Neural cell (in vitro differentiated cells): Measurements from ENCODE around the gene RHBDF2. TPM values are rescaled to one million over a fixed set of nuclear protein-coding genes. Genes with fewer than 3 reads are reported as not detected.

ENCODE experiments used
- H2AFZ ChIP-seq: fragments of 200-600, 300-800 bp; sonication (generic), shearing (Covaris generic); 2 replicates; pipeline ENCODE4 v1.6.0; 2014; ENCODE audit warnings: low read depth, mild to moderate bottlenecking, antibody characterized with exemption, low read length, moderate library complexity
- H3F3A ChIP-seq: fragments of 200-600 bp; shearing (Covaris generic); 2 replicates; pipeline ENCODE4 v1.6.1; 2016; ENCODE audit warnings: mild to moderate bottlenecking, moderate library complexity, mixed read lengths, antibody characterized with exemption, low read length; ENCODE audit not compliant: insufficient read depth, poor library complexity, severe bottlenecking
- H3K27ac ChIP-seq: fragments of 200-600, 300-800 bp; sonication (generic), shearing (Covaris generic); 2 replicates; pipeline ENCODE4 v1.5.1; 2014; ENCODE audit warnings: mild to moderate bottlenecking, low read length, moderate library complexity
- H3K27me3 ChIP-seq: fragments of 300-800, 200-600 bp; sonication (generic), shearing (Covaris generic); 2 replicates; pipeline ENCODE4 v1.6.0; 2014; ENCODE audit warnings: mild to moderate bottlenecking, low read depth, low read length, moderate library complexity; ENCODE audit not compliant: insufficient read depth
- H3K36me3 ChIP-seq: fragments of 300-800, 200-600 bp; sonication (generic), shearing (Covaris generic); 2 replicates; pipeline ENCODE4 v1.5.1; 2014; ENCODE audit warnings: mild to moderate bottlenecking, antibody characterized with exemption, low read length, moderate library complexity; ENCODE audit not compliant: insufficient read depth
- H3K4me2 ChIP-seq: fragments of 300-800, 200-600 bp; sonication (generic), shearing (Covaris generic); 2 replicates; pipeline ENCODE4 v1.6.0; 2014; ENCODE audit warnings: mild to moderate bottlenecking, low read length
- H3K4me3 ChIP-seq: fragments of 300-800, 200-600 bp; sonication (generic), shearing (Covaris generic); 2 replicates; pipeline ENCODE4 v1.5.1; 2014; ENCODE audit warnings: mild to moderate bottlenecking, low read length, moderate library complexity
- H3K79me2 ChIP-seq: fragments of 200-600 bp; shearing (Covaris generic); replicated peaks from 2 replicates; pipeline ENCODE4 v1.6.0; 2014; ENCODE audit warnings: mild to moderate bottlenecking, low read length, moderate library complexity; ENCODE audit not compliant: insufficient read depth
- H3K9ac ChIP-seq: fragments of 300-800, 200-600 bp; sonication (generic), shearing (Covaris generic); 2 replicates; pipeline ENCODE4 v1.6.1; 2016; ENCODE audit warnings: mild to moderate bottlenecking, low read length, mixed read lengths
- H3K9me2 ChIP-seq: fragments of 200-600 bp; shearing (Covaris generic); 2 replicates; pipeline ENCODE4 v1.6.1; 2016; ENCODE audit warnings: mild to moderate bottlenecking, low read length, mixed read lengths; ENCODE audit not compliant: insufficient read depth
- H3K9me3 ChIP-seq: fragments of 200-600, 300-800 bp; sonication (generic), shearing (Covaris generic); 2 replicates; pipeline ENCODE4 v1.6.1; 2016; ENCODE audit warnings: mild to moderate bottlenecking, mixed run types, low read length, moderate library complexity, mixed read lengths
- H4K20me1 ChIP-seq: fragments of 200-600 bp; shearing (Covaris generic); 2 replicates; pipeline ENCODE4 v1.6.1; 2016; ENCODE audit warnings: mild to moderate bottlenecking, mixed run types; ENCODE audit not compliant: insufficient read depth
- EP300 ChIP-seq: fragments of 450-650 bp; conservative IDR thresholded peaks from 2 replicates; pipeline ENCODE4 v1.6.1; 2014; ENCODE audit warnings: antibody characterized with exemption, mild to moderate bottlenecking, moderate library complexity; ENCODE audit not compliant: poor library complexity, severe bottlenecking
- EZH2 ChIP-seq: fragments of 200-600, 300-800 bp; shearing (Covaris generic), sonication (generic); IDR thresholded peaks from 2 replicates; pipeline ENCODE4 v1.6.1; 2014; ENCODE audit warnings: antibody characterized with exemption, low read length, borderline replicate concordance, mild to moderate bottlenecking; ENCODE audit not compliant: insufficient read depth, poor library complexity, severe bottlenecking
- MXI1 ChIP-seq: fragments of 450-650 bp; conservative IDR thresholded peaks from 2 replicates; pipeline ENCODE4 v1.6.1; 2014; ENCODE audit warnings: antibody characterized with exemption, mild to moderate bottlenecking; ENCODE audit not compliant: poor library complexity, severe bottlenecking
- POLR2AphosphoS5 ChIP-seq: IDR thresholded peaks from 2 replicates; pipeline ENCODE4 v1.6.1; 2012
- RAD21 ChIP-seq: fragments of 450-650 bp; conservative IDR thresholded peaks from 2 replicates; pipeline ENCODE4 v1.6.1; 2014; ENCODE audit warnings: antibody characterized with exemption, mild to moderate bottlenecking, moderate library complexity
- SMC3 ChIP-seq: fragments of 450-650 bp; conservative IDR thresholded peaks from 2 replicates; pipeline ENCODE4 v1.6.1; 2014; ENCODE audit warnings: antibody characterized with exemption, mild to moderate bottlenecking, moderate library complexity; ENCODE audit not compliant: poor library complexity
- TAF1 ChIP-seq: IDR thresholded peaks from 2 replicates; pipeline ENCODE4 v1.6.1; 2012; ENCODE audit warnings: low read depth
- polyA plus RNA-seq: library from polyadenylated mRNA; depleted of rRNA; stranded (reverse); fragments of >200 nt; gene quantifications from 2 replicates; pipeline ENCODE4 v1.2.3, GENCODE V29; 2014
- TF ChIP-seq, protein P1 (sequence below): fragments of 450-650 bp; IDR thresholded peaks from 2 replicates; pipeline ENCODE4 v1.5.1; 2014; ENCODE audit warnings: antibody characterized with exemption, mild to moderate bottlenecking, moderate library complexity; ENCODE audit not compliant: poor library complexity, severe bottlenecking
- TF ChIP-seq, protein P2 (sequence below): IDR thresholded peaks from 2 replicates; pipeline ENCODE4 v1.6.1; 2012; ENCODE audit warnings: borderline replicate concordance

The RHBDF2 gene
- polyA plus RNA-seq, 1 donor from 2014 or later: not detected

DNA sequence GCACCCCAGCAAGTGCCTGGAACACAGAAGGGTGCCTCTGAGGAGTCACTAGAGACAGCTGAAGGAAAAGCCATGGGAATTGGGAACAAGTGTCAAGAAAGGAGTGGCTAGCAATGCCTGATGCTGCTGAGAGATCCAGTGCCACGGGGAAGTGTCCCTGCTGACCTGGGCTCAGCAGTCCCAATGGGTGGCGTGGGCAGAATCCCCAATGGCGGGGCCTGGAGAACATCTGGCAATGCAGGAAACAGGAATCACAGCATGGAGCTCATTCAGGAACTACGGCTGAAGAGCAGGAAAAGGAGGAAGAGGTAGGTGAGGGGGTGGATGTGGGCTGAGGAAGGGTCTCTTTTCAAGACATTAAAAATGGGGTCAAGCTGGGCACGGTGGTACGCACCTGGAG, 78.4 kb downstream of the RHBDF2 start:
- no peak for TF ChIP-seq SMC3
- no peak for TF ChIP-seq TAF1
- TF ChIP-seq RAD21: no peak
- TF ChIP-seq, protein P1, sequence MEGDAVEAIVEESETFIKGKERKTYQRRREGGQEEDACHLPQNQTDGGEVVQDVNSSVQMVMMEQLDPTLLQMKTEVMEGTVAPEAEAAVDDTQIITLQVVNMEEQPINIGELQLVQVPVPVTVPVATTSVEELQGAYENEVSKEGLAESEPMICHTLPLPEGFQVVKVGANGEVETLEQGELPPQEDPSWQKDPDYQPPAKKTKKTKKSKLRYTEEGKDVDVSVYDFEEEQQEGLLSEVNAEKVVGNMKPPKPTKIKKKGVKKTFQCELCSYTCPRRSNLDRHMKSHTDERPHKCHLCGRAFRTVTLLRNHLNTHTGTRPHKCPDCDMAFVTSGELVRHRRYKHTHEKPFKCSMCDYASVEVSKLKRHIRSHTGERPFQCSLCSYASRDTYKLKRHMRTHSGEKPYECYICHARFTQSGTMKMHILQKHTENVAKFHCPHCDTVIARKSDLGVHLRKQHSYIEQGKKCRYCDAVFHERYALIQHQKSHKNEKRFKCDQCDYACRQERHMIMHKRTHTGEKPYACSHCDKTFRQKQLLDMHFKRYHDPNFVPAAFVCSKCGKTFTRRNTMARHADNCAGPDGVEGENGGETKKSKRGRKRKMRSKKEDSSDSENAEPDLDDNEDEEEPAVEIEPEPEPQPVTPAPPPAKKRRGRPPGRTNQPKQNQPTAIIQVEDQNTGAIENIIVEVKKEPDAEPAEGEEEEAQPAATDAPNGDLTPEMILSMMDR: no peak
- TF ChIP-seq EZH2: no peak
- TF ChIP-seq, protein P2, sequence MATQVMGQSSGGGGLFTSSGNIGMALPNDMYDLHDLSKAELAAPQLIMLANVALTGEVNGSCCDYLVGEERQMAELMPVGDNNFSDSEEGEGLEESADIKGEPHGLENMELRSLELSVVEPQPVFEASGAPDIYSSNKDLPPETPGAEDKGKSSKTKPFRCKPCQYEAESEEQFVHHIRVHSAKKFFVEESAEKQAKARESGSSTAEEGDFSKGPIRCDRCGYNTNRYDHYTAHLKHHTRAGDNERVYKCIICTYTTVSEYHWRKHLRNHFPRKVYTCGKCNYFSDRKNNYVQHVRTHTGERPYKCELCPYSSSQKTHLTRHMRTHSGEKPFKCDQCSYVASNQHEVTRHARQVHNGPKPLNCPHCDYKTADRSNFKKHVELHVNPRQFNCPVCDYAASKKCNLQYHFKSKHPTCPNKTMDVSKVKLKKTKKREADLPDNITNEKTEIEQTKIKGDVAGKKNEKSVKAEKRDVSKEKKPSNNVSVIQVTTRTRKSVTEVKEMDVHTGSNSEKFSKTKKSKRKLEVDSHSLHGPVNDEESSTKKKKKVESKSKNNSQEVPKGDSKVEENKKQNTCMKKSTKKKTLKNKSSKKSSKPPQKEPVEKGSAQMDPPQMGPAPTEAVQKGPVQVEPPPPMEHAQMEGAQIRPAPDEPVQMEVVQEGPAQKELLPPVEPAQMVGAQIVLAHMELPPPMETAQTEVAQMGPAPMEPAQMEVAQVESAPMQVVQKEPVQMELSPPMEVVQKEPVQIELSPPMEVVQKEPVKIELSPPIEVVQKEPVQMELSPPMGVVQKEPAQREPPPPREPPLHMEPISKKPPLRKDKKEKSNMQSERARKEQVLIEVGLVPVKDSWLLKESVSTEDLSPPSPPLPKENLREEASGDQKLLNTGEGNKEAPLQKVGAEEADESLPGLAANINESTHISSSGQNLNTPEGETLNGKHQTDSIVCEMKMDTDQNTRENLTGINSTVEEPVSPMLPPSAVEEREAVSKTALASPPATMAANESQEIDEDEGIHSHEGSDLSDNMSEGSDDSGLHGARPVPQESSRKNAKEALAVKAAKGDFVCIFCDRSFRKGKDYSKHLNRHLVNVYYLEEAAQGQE: no peak
- TF ChIP-seq POLR2AphosphoS5: no peak
- no peak for TF ChIP-seq MXI1
- TF ChIP-seq EP300: no peak

DNA sequence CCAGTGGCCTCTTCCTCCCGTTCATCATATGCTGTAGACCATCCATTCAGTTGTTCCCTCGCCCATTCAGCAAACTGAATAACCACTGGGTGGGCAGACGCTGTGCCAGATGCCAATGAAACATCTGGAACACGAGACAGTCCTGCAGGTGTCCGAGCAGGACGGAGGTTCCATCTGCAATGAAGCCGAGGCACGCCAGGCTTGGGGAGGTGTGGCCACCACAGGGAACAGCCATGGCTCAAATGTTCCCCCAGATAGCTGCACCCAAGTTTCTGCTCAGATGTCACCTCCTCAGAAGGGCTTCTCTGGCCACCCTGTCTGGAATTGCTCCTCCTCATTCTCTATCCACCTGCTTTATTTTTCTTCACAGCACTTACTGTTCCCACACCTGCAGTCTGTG, 78.8 kb downstream of the RHBDF2 start:
- no peak overlapping the region for H3K4me3 ChIP-seq
- H3K4me2 ChIP-seq: no peak overlapping the region
- no peak overlapping the region for H3K27ac ChIP-seq
- H3K79me2 ChIP-seq: peaks cover 5% of the 10 kb centered on the region
- H3K9me3 ChIP-seq: no peaks in the 10 kb centered on the region
- no peaks in the 10 kb centered on the region for H3F3A ChIP-seq
- H3K27me3 ChIP-seq: no peaks in the 10 kb centered on the region
- H3K9ac ChIP-seq: no peak overlapping the region
- H3K9me2 ChIP-seq: no peaks in the 10 kb centered on the region
- no peaks in the 10 kb centered on the region for H4K20me1 ChIP-seq
- TF ChIP-seq TAF1 (no peak), EP300 (no peak), POLR2AphosphoS5 (no peak), SMC3 (no peak), EZH2 (no peak), RAD21 (no peak), MXI1 (no peak)
- TF ChIP-seq, protein P1: no peak
- TF ChIP-seq, protein P2: no peak
- no peak overlapping the region for H2AFZ ChIP-seq
- H3K36me3 ChIP-seq: peaks cover 7% of the 10 kb centered on the region

More for the DNA sequence above, 78.4 kb downstream of the RHBDF2 start:
- Histone ChIP-seq H3K9me3 (no peaks in the 10 kb centered on the region), H4K20me1 (no peaks in the 10 kb centered on the region), H3K27me3 (no peaks in the 10 kb centered on the region), H3K4me3 (no peak overlapping the region), H2AFZ (no peak overlapping the region), H3K36me3 (peaks cover 7% of the 10 kb centered on the region), H3K4me2 (no peak overlapping the region), H3K9me2 (no peaks in the 10 kb centered on the region), H3K79me2 (peaks cover 5% of the 10 kb centered on the region), H3K9ac (no peak overlapping the region), H3K27ac (no peak overlapping the region), H3F3A (no peaks in the 10 kb centered on the region)
